ENCODE measurements around the gene RAC3. TPM values are rescaled to one million over a fixed set of nuclear protein-coding genes. Genes with fewer than 3 reads are reported as not detected.
A peak's percentile ranks its signal among the peaks of the same experiment; 100 is the strongest.

The RAC3 gene
- total RNA-seq, 1 donor from 2014 or later, result 18.4 TPM

DNA sequence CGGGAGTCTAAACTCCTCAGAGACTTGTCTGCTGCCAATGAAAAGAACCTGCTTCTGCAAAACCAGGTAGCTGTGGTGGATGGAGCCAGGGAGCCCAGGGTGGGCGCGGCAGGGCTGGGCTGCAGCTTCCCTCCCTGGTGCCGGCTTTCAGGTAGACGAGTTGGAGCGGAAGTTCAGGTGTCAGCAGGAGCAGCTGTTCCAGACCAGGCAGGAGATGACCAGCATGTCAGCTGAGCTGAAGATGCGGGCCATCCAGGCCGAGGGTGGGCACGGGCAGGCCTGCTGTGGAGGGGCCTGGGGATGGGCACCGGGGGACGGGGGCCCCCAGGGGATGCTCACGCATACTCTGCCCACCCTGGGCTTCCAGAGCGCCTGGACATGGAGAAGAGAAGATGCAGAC, 3.2 kb upstream of the RAC3 start:
- H3K36me3 Mint-ChIP-seq (ENCODE audit: low read depth), result peaks cover 4% of the 10 kb centered on the region
- intact Hi-C loops (cut with micrococcal nuclease), result loop anchor here (10.0 kb wide), 1 partner anchor 207 kb away; no protein-coding TSS in a partner anchor

GRCh38 chr17:82028966-82029365, 2.5 kb upstream of the RAC3 start:
- peaks cover 9% of the 10 kb centered on the region for H3K4me1 Mint-ChIP-seq (ENCODE audit: low read depth)
- peaks cover 4% of the 10 kb centered on the region for H3K36me3 Mint-ChIP-seq (ENCODE audit: low read depth)
- H3K27ac Mint-ChIP-seq, result no peak overlapping the region
- no peak overlapping the region for H3K4me3 Mint-ChIP-seq (ENCODE audit: low read depth)
- intact Hi-C loops (cut with micrococcal nuclease), result loop anchor here (10.0 kb wide), 1 partner anchor 206 kb away; no protein-coding TSS in a partner anchor
- no peaks in the 10 kb centered on the region for H3K27me3 Mint-ChIP-seq (ENCODE audit: low read depth)
- no peak for DNase-seq (ENCODE audit: low spot score)
- H3K9me3 Mint-ChIP-seq, result no peaks in the 10 kb centered on the region

More for the DNA sequence above, 3.2 kb upstream of the RAC3 start:
- Mint-ChIP-seq H3K9me3 (no peaks in the 10 kb centered on the region), H3K4me1 (ENCODE audit: low read depth) (peaks cover 11% of the 10 kb centered on the region), H3K27ac (no peak overlapping the region), H3K27me3 (ENCODE audit: low read depth) (no peaks in the 10 kb centered on the region), H3K4me3 (ENCODE audit: low read depth) (no peak overlapping the region)
- DNase-seq (ENCODE audit: low spot score), result no peak

DNA sequence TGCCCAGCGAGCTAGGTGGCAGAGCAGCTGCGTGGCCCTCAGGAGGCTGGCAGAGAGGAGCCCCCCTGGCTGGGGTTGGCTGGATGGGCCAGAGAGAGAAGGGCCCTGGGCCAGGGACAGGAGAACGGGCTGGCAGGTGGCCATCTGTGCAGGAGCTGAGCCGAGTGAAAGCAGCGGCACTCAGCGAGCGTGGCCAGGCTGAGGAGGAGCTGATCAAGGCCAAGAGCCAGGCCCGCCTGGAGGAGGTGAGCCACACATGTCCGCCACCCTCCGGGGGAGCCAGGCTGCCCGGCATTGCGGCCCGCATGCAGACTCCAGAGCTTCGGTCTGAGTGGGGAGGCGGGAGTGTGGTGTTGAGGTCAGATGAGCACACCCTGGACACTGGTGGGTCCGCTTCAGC, 2.1 kb upstream of the RAC3 start:
- Mint-ChIP-seq H3K9me3 (no peaks in the 10 kb centered on the region), H3K4me3 (ENCODE audit: low read depth) (peak overlapping the region; percentile 66), H3K27ac (no peak overlapping the region), H3K27me3 (ENCODE audit: low read depth) (no peaks in the 10 kb centered on the region), H3K4me1 (ENCODE audit: low read depth) (peaks cover 5% of the 10 kb centered on the region), H3K36me3 (ENCODE audit: low read depth) (peaks cover 8% of the 10 kb centered on the region)
- intact Hi-C loops (cut with micrococcal nuclease), result loop anchor here (10.0 kb wide), 1 partner anchor 205 kb away; no protein-coding TSS in a partner anchor
- no peak for DNase-seq (ENCODE audit: low spot score)

- H3K4me1 Mint-ChIP-seq (ENCODE audit: low read depth), result peaks cover 5% of the 10 kb centered on the region
- no peak overlapping the region for H3K27ac Mint-ChIP-seq
- no peaks in the 10 kb centered on the region for H3K9me3 Mint-ChIP-seq
- intact Hi-C loops (cut with micrococcal nuclease), result loop anchor here (1.0 to 10.0 kb wide), 3 partner anchors 124 to 385 kb away; partner anchors contain the start of genes HEXD and OGFOD3
- no peak overlapping the region for H3K4me3 Mint-ChIP-seq (ENCODE audit: low read depth)
- peaks cover 10% of the 10 kb centered on the region for H3K36me3 Mint-ChIP-seq (ENCODE audit: low read depth)
- no peaks in the 10 kb centered on the region for H3K27me3 Mint-ChIP-seq (ENCODE audit: low read depth)
- no peak for DNase-seq (ENCODE audit: low spot score)
These were observed 1.4 kb upstream of the RAC3 start for GRCh38 chr17:82029990-82030469.

DNA sequence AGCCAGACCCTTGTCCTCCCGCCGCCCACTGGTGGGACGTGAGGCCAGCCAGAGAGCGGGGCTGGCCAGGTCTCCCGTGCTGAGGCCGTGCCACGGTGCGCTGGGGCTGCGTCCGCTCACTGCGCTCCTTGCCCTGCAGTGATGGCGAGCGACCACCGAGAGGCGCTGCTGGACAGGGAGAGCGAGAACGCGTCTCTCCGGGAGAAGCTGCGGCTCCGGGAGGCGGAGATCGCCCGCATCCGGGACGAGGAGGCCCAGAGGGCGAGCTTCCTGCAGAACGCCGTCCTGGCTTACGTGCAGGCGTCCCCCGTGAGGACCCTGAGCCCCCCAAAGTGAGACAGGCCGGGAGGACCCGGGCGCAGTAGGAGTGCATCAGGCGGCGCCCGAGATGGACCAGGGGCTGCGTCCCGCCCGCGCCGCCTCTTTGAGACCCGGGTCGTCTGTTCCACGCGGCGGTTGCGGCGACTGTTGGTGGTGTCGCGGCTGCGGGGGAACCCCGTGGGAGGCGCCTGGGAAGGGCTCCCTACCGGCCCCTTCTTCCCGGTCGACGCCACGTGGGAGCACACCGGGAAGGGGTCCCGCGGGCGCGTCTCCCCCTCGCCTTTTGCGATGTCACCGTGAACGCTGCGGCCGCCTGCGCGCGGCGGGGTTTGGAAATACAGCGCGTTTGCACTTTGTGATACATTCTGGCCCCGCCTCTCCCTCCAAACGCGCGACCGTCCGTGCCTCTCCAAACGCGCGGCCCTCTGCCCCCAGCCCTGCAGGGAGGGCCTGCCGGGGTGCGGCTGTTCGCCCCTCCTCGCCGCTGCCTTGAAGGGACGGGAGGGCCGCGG, 792 bp upstream of the RAC3 start:
- Mint-ChIP-seq H3K4me3 (ENCODE audit: low read depth) (peak overlapping the region; percentile 86), H3K27ac (peak overlapping the region; percentile 84), H3K9me3 (no peaks in the 10 kb centered on the region), H3K36me3 (ENCODE audit: low read depth) (peaks cover 17% of the 10 kb centered on the region), H3K4me1 (ENCODE audit: low read depth) (peaks cover 9% of the 10 kb centered on the region), H3K27me3 (ENCODE audit: low read depth) (no peaks in the 10 kb centered on the region)
- intact Hi-C loops (cut with micrococcal nuclease), result loop anchor here (1.0 to 10.0 kb wide), 2 partner anchors 124 to 384 kb away; partner anchors contain the start of genes HEXD and OGFOD3
- DNase-seq (ENCODE audit: low spot score), result peak; percentile 81

DNA sequence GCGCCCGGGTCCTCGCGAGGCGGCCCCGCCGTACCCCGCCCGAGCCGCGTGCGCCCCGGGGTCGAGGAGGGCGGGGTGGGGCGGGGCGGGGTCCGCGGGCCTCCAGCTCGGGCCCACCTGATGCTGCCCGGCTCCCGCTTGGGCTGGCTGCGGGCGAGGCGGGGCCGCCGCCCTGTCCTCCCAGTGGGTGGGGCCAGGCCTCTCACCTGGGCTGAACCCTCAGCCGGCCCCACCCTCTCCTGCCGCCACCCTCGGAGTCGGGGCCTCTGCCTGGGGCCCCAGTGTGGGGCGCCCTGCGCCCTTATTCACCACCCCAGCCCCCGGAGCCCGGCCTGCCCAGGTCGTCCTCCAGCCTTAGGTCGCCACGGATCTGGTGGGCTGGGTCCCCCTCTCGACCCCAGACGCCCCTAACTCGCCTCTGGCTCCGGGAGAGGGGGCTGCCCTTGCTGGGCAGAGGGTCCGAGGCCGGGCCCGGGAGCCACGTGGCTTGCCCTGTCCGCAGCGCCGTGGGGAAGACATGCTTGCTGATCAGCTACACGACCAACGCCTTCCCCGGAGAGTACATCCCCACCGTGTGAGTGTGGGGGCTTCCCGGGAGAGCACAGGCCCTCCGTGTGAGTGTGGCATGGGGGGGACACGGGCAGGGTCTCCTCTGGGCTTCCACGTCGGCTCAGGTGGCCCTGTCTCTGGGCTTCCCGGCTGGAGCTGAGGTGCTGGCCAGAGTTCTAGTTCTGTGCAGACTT, 578 bp downstream of the RAC3 start:
- Mint-ChIP-seq H3K27me3 (ENCODE audit: low read depth) (no peaks in the 10 kb centered on the region), H3K9me3 (no peaks in the 10 kb centered on the region), H3K4me3 (ENCODE audit: low read depth) (peak overlapping the region; percentile 72), H3K4me1 (ENCODE audit: low read depth) (peaks cover 7% of the 10 kb centered on the region), H3K36me3 (ENCODE audit: low read depth) (peaks cover 22% of the 10 kb centered on the region), H3K27ac (no peak overlapping the region)
- intact Hi-C loops (cut with micrococcal nuclease), result loop anchor here (10.0 kb wide), 1 partner anchor 383 kb away; the partner anchor contains the start of genes HEXD and OGFOD3
- peak; percentile 44 for DNase-seq (ENCODE audit: low spot score)

GRCh38 chr17:82033359-82034085, 2.0 kb downstream of the RAC3 start:
- peaks cover 22% of the 10 kb centered on the region for H3K36me3 Mint-ChIP-seq (ENCODE audit: low read depth)

GRCh38 chr17:82034371-82035011, 3.0 kb downstream of the RAC3 start:
- H3K27ac Mint-ChIP-seq, result no peak overlapping the region
- peaks cover 22% of the 10 kb centered on the region for H3K36me3 Mint-ChIP-seq (ENCODE audit: low read depth)
- peak overlapping the region; percentile 31 for H3K4me3 Mint-ChIP-seq (ENCODE audit: low read depth)
- no peaks in the 10 kb centered on the region for H3K27me3 Mint-ChIP-seq (ENCODE audit: low read depth)
- intact Hi-C loops (cut with micrococcal nuclease), result loop anchor here (10.0 kb wide), 1 partner anchor 380 kb away; the partner anchor contains the start of genes HEXD and OGFOD3
- H3K4me1 Mint-ChIP-seq (ENCODE audit: low read depth), result peaks cover 15% of the 10 kb centered on the region
- H3K9me3 Mint-ChIP-seq, result no peaks in the 10 kb centered on the region
- DNase-seq (ENCODE audit: low spot score), result no peak

More at GRCh38 chr17:82033359-82034085, 2.0 kb downstream of the RAC3 start:
- peak overlapping the region; percentile 13 for H3K4me3 Mint-ChIP-seq (ENCODE audit: low read depth)
- peaks cover 12% of the 10 kb centered on the region for H3K4me1 Mint-ChIP-seq (ENCODE audit: low read depth)
- H3K9me3 Mint-ChIP-seq, result no peaks in the 10 kb centered on the region
- no peak overlapping the region for H3K27ac Mint-ChIP-seq
- no peaks in the 10 kb centered on the region for H3K27me3 Mint-ChIP-seq (ENCODE audit: low read depth)
- no peak for DNase-seq (ENCODE audit: low spot score)
- intact Hi-C loops (cut with micrococcal nuclease), result loop anchor here (10.0 kb wide), 1 partner anchor 381 kb away; the partner anchor contains the start of genes HEXD and OGFOD3

DNA sequence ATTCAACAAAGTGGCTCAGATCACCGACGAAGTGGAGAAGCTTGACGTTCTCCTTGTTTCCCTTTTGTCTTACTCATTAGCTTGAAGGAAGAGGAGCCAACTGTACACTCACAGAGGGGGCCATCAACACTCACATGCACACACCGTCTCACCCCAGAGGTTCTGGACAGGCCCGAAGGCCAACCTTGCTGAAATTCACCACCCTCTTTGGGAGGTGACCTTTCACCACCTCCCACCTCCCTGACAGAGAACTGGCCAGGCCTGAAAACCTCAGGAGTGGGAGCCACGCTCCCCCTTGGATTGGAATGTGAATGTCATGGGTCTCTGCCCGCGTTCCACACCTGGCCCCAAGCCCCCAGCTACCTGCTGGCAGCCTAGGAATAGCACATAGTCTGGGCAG, 4.0 kb downstream of the RAC3 start:
- Mint-ChIP-seq H3K4me1 (ENCODE audit: low read depth) (peaks cover 13% of the 10 kb centered on the region), H3K9me3 (no peaks in the 10 kb centered on the region), H3K27me3 (ENCODE audit: low read depth) (no peaks in the 10 kb centered on the region), H3K27ac (peak overlapping the region; percentile 2), H3K4me3 (ENCODE audit: low read depth) (peak overlapping the region; percentile 75), H3K36me3 (ENCODE audit: low read depth) (peaks cover 18% of the 10 kb centered on the region)
- no peak for DNase-seq (ENCODE audit: low spot score)
- intact Hi-C loops (cut with micrococcal nuclease), result loop anchor here (10.0 kb wide), 1 partner anchor 379 kb away; the partner anchor contains the start of genes HEXD and OGFOD3

GRCh38 chr17:82035956-82036633, 4.6 kb downstream of the RAC3 start:
- peaks cover 13% of the 10 kb centered on the region for H3K4me1 Mint-ChIP-seq (ENCODE audit: low read depth)
- H3K4me3 Mint-ChIP-seq (ENCODE audit: low read depth), result peak overlapping the region; percentile 75
- H3K9me3 Mint-ChIP-seq, result no peaks in the 10 kb centered on the region
- no peak for DNase-seq (ENCODE audit: low spot score)
- no peaks in the 10 kb centered on the region for H3K27me3 Mint-ChIP-seq (ENCODE audit: low read depth)
- H3K27ac Mint-ChIP-seq, result no peak overlapping the region
- intact Hi-C loops (cut with micrococcal nuclease), result loop anchor here (10.0 kb wide), 1 partner anchor 379 kb away; the partner anchor contains the start of genes HEXD and OGFOD3
- H3K36me3 Mint-ChIP-seq (ENCODE audit: low read depth), result peaks cover 18% of the 10 kb centered on the region

DNA sequence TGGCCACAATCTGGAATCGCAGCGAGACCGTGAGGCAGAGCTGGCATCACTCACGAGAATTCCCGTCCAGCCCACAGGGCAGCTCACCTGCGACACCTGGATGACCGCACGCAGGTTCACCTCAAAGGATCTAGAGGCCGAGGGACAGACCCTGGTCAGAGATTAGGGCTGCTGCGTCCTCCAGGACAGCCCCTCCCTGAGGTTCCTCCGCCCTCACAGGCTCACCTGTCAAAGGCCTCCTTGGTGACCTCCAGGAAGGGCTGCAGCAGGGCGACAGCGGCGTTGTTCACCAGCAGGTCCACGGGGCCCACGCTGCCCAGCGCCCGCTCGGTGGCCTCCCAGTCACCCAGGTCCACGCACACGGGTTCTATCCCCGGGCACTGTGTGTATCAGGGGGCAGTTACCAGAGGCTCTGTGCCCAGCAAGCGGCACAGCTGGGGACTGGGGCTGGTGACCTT, 5.2 kb downstream of the RAC3 start:
- no peaks in the 10 kb centered on the region for H3K9me3 Mint-ChIP-seq
- H3K4me3 Mint-ChIP-seq (ENCODE audit: low read depth), result peak overlapping the region; percentile 75
- H3K4me1 Mint-ChIP-seq (ENCODE audit: low read depth), result peaks cover 13% of the 10 kb centered on the region
- no peak overlapping the region for H3K27ac Mint-ChIP-seq
- no peaks in the 10 kb centered on the region for H3K27me3 Mint-ChIP-seq (ENCODE audit: low read depth)
- DNase-seq (ENCODE audit: low spot score), result no peak
- intact Hi-C loops (cut with micrococcal nuclease), result loop anchor here (1.0 to 10.0 kb wide), 2 partner anchors 13 to 378 kb away; partner anchors contain the start of genes HEXD, LRRC45 and OGFOD3
- peaks cover 18% of the 10 kb centered on the region for H3K36me3 Mint-ChIP-seq (ENCODE audit: low read depth)

All from activated T-helper 2 cell treated with anti-CD3 and anti-CD28 coated beads, Interferon-gamma antibody, Interleukin-2, Interleukin-4, amounts not matched to agents 10 μg/mL and 5 μg/mL and 100 μg/mL, durations not matched to agents 14 hours and 24 hours and 36 hours (primary cell).